G401 (cell line): ENCODE measurements around the gene CEACAM18. TPM values are rescaled to one million over a fixed set of nuclear protein-coding genes. Genes with fewer than 3 reads are reported as not detected.
"Not testable (repeated sequence)": the region's sequence is repeated elsewhere in the genome, so short reads cannot be mapped to it uniquely, and the experiment has no call there.

ENCODE experiments used
- DNase-seq: peaks from one replicate; pipeline ENCODE4 v3.0.0-alpha.2; 2015; ENCODE audit warnings: low spot score
- in situ Hi-C: cut with HindIII; loops from 2 replicates; pipeline ENCODE4 v1.10.0; 2016; ENCODE audit warnings: low sequenced_read_pairs, mixed read lengths
- total RNA-seq: library from RNA; depleted of rRNA; stranded (reverse); fragments of >200 nt; shearing (Covaris generic); gene quantifications from 2 replicates; pipeline ENCODE4 v1.2.3, GENCODE V29; 2014

The CEACAM18 gene
- total RNA-seq, 1 experiment from 2014 or later = not detected

DNA sequence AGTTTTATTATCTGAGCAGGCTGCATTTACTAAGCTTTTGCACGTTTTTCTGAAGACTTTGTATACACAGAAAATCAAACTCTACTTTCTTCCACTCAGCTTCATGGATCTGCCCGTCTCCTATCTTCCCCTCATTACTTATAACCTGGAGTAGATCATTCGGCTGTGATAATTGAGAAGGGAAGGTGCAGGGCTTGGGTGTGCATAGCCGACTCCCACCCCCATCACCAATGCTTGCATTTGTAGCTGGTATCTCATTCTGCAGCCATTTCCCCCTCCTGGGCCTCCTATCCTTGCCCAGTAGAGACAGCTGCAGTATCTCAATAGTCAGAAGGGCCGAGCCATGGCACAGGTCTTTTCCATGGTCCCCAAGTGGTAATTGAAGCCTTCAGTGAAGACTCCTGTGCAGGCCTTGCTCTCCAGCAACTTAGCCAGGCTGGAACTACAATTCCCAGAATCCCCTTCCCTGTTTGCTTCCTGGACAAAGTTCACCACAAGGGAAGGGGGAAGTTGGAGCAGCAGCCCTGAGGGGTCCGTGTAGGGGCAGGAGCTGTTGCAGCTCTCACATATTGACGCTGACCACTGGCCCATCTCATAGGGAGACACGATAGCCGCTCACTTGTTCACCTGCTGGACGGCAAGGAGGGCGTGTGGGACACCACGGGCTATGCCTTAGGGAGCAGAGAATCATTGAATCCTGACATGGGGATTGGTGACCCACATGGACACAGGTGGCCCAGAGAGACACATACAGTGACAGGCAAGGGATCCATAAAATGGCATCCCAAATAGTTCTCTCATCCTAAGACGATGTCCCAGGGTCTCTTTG lies 18.0 kb upstream of the CEACAM18 start:
- in situ Hi-C loops = no loop called here

DNA sequence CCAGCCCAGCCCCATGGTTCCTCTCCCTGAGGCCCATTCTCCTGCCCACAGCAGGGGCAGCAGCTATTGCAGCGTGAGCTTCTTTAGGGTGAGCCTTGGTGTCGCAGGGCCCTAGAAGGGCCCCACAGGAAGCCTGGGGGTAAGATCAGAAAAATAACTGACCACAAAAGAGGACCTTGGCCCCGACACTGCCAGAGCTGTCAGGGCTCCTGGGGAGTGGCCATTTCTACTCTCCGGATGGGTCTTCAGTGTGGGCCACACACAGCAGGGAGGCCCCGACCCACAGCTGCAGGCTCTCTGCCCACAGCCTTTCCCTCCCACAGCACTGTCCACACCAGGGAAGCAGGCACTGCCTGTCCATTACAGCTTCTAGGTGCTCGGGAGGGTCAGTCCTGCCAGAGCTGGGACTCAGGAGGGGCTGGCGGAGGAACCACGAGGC lies 16.6 kb upstream of the CEACAM18 start:
- in situ Hi-C loops = no loop called here
- DNase-seq = no peak

More for the DNA sequence above, 18.0 kb upstream of the CEACAM18 start:
- no peak for DNase-seq

DNA sequence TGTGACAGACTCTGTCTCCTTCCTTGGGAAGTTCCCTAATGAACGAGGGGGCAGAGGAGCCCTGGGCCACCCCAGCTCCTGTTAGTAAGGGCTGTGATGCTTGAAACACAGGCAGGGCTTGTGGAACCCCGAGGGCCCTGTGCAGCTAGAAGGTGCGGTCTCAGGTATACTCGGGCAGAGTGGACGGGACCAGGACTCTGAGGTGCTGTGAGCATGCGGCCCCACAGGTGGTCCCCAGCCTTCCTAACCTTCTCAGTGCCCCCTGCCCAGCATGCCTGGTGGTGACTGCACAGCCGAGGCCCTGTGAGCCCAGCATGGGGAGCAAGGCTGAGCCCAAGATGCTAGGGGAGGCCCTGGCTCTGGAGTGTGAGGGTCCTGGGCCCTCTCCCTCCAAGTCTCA lies 16.1 kb upstream of the CEACAM18 start:
- in situ Hi-C loops = no loop called here
- DNase-seq = no peak

DNA sequence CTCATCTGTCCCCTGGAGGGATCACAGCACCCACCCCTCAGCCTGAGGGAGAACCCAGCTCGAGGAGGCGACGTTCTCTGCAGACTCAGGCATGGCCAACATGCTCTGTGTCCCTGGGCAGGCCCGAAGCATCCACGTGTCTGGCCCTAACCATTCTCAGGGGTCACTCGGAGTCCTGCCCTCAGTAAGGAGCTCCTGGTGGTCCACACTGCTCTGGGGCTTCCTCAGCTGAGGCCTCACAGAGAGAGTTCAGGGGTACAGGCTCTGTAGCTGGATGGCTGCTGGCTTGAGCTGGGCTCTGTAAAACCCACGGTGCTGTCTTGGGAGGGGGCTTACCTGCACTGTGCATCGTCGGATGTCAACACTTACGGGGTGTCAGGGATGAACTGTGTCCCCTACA lies 15.7 kb upstream of the CEACAM18 start:
- no peak for DNase-seq
- in situ Hi-C loops = no loop called here

DNA sequence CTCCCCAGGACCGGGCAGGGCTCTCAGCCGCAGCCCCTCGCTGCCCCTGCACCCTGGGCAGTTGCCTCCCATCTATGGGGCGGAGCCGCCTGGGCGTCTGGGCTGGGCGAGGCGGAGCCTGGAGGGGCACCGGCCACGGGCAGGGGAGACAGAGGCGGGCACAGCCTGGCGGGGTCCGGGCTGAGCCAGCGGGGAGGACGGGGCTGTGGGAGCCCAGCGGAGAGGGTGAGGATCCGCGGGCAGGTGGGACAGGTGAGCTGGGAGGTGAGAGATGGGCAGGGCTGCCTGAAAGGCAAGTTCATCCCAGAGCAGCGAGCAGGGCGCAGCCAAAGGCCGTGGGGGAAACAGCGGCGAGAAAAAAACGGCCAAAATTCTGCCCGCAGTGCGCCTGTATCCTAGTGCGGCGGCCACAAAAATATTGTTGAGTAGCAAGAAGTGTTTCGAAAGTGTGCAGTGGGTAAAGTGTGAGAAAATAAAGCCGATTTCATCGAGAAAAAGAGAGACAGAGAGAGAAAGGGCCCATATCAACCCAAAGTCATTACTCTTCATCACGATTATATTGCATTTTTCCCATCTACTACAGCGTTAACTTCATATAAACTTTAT lies 14.3 kb upstream of the CEACAM18 start:
- in situ Hi-C loops, DNase-seq: not testable (repeated sequence)

DNA sequence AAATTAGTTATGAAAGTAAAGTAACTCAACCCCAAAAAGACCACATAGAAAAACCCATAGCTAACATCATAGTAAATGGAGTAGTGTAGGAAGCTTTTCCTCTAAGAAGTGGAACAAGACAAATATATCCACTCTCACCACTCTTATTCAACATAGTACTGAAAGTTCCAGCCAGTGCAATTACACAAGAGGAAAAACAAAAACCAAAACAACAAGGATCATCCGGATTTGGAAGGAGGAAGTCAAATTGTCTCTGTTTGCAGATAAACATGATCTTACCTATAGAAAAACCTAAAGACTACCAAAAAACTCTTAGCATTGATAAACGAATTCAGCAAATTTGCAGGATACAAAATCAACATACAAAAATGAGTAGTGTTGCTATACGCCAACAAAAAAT lies 11.6 kb upstream of the CEACAM18 start:
- in situ Hi-C loops = no loop called here
- DNase-seq = no peak

DNA sequence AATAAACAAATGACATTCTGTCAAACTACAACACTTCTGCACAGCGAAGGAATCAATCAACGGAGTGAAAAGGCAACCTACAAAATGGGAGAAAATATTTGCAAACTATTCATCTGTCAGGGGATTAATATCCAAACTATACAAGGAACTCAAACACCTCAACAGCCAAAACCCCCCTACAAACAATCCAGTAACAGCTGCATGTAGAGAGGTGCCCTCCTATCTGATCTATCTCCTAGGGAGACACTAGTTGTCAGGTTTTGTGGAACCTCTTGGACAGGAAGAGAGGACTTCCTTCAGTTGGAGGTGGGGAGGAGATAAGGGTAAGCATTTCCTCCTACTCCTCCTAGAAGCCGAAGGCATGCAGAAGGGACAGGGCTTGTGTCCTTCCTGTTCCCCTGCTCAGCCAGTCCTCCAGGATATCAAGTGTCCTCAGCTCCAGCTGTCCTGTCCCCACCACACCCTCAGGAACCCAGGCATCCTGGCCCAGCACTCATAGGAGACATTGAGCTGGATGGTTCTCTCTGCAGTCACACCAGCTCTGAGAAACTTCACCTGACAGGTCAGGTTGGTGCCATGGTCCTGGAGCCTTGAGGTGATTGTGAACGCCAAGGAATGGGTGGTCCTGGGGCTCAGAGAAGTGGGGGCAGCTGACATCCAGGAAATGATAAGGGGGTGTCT lies 10.3 kb upstream of the CEACAM18 start:
- DNase-seq = no peak
- in situ Hi-C loops = no loop called here

DNA sequence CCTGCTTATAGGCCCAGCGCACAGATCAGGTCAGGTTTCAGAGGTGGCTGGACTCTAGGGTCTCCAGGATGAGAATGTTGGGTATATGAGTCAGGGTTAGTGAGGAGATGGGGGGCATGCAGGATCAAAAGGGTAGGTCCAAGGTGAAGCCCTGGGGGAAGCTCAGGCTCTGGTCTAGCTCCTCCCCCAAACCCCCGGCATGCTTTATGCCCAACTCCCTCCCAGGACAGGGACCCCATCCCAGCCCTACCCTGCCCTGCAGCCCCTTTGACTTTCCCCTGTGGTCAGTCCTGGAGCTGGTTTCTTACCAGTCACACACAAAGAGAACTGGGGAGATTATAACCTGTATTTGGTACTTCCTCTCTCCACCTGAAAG lies 9.8 kb upstream of the CEACAM18 start:
- in situ Hi-C loops = no loop called here
- no peak for DNase-seq

DNA sequence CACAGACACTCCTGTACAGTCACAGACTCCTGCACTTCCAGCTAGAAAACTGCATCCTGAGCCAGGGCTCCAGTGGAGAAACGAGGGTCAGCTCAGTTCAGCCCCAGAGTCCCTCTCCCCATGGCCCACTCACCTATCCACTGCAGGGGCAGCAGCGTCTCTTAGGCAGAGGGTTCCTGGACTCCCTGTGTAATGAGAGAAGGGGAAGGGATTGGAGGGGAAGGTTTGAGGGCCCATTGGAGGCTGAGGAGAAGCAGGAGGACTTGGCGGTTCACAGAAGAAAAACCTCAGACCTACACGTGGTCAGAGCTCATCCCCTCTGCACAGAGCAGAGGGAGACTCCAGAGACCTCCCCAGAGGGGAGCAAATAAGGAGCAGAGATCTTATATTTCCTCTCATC lies 9.2 kb upstream of the CEACAM18 start:
- in situ Hi-C loops = no loop called here
- no peak for DNase-seq

DNA sequence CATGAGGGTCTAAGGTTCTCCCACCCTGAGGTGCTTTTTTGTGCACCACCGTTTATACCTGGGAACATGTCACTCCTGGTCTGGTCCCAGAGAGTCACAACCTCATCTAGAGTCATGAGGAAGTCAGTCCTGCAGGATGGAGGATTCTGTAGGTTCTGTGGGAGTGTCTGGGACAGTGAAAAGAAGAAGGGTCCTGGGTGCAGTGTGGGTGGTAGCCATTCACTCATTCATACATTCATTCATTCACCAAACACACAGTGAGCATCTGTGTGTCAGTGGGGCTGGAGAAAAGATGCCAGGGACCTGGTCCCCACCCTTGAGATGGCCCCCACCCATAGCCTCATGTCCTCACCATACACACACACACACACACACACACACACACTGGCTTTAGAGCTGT lies 8.7 kb upstream of the CEACAM18 start:
- DNase-seq = no peak
- in situ Hi-C loops = no loop called here

DNA sequence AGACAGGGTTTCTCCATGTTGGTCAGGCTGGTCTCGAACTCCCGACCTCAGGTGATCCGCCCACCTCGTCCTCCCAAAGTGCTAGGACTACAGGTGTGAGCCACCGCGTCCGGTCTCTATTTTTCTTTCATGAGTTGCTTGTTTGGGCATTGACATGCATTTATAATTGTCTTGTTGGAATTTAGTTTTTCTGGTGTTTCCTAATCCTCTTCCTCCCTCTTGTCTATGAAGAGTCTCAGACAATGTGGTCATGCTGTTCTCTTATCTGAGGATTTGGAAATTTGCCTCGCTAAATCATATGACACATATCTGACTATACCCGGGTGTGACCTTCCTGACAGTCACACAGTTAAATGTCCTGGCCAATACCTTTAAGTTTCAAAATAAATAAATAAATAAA lies 7.4 kb upstream of the CEACAM18 start:
- no peak for DNase-seq
- in situ Hi-C loops = no loop called here

DNA sequence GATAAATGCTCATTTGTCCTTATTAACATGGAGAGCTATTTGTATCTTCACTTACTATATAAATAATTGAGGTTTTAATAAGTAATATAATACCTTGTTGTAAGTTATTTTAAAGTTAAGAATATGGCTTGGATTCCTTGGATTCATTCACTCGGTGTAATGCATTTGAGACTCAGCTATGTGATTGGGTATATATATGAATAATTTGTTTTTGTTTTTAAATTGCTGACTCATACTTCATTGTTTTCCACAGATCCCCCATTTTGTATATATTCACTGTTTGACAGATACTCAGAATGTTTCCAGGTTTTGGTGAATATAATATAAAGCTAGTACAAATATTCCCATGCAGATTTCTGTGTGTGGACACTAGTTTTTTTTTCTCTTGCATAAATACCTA lies 6.8 kb upstream of the CEACAM18 start:
- no peak for DNase-seq
- in situ Hi-C loops = no loop called here

DNA sequence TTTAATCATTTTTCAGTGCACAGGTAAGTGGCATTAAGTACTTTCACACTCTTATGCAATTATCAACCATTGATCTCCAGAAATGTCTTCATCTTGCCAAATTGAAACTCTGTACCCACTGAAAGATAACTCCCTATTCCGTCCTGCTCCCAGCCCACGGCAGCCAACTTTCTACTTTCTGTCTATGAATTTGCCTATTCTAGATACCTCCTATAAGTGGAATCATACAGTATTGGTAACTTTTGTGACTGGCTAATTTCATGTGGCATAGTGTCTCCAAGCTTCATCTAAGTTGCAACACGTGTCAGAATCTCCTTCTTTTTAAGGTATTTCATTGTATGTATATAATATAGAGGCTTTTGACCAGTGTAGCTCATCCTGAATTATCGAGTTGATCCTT lies 5.7 kb upstream of the CEACAM18 start:
- no peak for DNase-seq
- in situ Hi-C loops = no loop called here

DNA sequence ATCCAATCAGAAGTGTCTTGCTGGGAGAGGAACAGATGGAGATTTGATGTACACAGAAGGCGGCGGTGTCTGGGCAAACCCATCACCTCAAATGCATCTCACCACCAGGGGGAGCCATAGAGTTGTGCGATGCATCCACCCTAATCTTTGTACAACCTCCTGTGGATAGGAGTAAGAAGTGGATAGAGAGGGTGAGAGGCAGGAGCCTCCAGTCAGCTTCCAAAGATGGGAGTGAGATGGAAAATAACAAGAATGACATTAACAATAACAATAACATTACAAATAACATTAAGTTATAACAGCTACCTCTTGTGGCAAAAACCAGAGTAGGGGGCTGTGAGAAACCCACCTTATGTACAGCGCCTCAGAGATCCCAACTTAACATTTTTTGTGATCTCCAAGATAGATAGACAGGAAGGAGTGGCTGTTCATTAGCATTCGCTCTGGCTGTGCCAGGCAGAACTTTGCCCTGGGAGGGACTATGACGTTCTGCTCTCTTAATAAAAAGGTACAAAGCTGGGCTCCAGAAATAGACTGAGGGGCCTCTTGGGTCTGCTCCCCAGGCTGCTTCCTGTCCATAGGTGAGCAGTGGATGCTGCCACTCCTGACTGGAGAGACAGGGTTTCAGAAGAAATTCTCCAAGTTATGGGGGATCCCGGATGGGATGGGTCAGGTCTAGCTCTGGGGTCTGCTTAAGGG lies 5.2 kb upstream of the CEACAM18 start:
- in situ Hi-C loops = no loop called here
- peak; percentile 30 for DNase-seq

DNA sequence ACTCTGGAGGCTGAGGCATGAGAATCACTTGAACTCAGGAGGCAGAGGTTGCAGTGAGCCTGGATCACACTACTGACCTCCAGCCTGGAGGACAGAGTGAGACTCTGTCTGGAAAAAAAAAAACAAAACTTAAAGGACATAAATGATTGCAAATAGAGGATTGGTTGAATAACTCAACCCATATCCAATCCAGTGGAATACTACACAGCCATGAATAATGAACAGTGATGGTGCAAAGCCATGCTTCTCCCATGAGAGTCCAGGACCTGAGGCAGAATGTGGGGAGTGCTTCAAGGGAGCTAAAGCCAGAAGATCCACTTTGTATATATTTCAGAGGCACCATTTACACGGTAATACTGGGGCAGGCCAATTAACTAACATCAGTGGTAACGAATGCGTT lies 2.2 kb upstream of the CEACAM18 start:
- DNase-seq = no peak
- in situ Hi-C loops = no loop called here

DNA sequence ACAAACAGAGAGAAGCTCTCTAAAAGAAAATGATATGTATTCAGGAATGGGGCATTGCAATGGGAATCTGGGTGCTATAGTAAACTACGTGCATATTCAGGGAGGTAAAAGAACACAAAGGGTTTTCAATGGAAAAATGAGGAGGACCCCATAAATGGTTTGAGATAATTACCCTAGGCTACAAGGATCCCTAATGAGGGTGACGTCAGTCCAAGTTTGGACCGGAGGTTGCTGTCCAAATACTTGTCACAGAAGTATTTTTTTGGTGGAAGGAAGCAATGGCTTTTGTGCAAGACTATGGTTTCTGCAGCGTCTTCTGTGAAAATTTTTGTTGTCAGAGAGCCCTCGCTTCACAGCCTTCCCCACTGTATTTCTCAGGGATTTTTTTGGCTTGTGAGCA lies 995 bp upstream of the CEACAM18 start:
- in situ Hi-C loops = no loop called here

DNA sequence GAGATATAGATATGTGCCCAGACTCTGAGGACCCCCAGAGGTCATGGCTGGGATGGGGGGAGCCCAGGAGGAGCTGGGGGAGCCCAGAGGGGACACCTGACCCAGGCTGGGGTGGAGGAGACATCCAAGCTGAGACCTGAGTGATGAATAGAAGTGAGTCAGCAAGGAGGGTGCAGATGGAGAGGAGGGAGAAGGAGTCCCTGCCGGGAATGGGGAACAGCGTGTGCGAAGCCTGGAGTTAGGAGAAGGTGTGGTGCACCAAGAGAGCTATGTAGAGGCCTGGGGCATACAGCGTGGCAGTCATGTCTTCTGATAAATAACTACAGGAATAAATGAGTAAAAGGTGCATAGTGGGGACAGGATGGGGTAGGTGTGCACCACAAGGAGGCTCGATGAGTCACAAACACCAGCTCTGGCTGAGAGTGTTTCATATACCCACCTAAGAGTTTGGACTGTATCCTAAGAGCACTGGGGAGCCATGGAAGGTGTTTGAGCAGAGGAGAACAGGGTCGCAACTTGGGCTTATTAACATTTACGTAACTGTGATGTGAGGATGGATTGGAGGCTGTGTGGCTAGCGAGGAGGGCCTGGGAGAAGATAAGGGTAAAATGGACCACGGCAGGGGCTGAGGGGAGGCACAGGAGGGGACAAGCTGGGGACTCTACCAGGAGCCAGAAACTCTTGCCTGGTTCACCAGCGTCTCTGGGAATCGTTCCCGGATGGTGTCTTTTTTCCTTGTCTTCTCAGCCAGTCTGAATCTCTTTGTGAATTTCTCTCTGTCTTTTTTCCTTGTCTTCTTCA lies 1.4 kb downstream of the CEACAM18 start:
- DNase-seq = no peak
- in situ Hi-C loops = no loop called here

More for the DNA sequence above, 995 bp upstream of the CEACAM18 start:
- no peak for DNase-seq

DNA sequence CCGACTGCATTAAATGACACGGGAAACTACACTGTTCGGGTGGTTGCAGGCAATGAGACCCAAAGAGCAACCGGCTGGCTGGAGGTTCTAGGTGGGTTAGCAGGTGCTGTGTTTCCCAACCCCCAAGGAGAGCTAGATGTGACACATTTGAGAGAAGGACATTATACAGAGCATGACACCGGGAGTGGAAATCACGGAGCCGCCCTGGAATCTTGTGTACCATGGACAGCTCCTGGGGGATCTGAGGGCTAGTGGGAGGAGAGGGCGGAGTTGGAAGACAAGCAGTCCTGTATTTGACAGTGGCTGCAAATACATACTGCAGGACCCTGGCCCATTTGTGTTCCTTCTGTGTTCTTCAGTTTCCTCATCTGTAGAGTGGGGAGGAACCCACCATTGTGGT lies 2.3 kb downstream of the CEACAM18 start:
- no peak for DNase-seq
- in situ Hi-C loops = no loop called here
